Right hindlimb (tissue), 1 donor: Measurements from ENCODE around the gene ITPR2.

Experiments used
- DNase-seq: peaks from one replicate; pipeline ENCODE4 v3.0.0-alpha.2; 2018

The ITPR2 gene

DNA sequence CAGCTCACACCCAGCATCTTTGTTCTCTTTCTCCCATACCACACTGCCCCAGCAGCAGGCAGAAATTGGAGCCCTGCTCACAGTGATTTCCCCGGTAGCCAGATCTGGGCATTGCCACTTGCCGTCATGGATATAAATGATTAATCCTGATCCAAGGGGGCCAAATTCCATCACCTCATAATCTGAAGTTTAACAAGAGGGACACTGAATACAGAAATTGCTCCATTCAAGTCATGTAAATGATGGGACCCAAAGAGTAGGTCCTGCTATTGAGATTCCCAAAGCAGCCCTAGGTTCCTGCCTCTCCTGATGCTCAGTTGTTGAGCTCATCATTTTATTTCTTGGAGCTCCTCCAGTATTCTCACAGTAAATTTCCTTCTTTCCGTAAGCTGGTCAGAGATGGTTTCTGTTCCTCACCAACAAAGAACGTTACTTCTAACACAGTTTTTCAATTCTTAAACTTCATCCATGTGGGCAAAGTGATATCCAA, 11.7 kb downstream of the ITPR2 start:
- no peak for DNase-seq

DNA sequence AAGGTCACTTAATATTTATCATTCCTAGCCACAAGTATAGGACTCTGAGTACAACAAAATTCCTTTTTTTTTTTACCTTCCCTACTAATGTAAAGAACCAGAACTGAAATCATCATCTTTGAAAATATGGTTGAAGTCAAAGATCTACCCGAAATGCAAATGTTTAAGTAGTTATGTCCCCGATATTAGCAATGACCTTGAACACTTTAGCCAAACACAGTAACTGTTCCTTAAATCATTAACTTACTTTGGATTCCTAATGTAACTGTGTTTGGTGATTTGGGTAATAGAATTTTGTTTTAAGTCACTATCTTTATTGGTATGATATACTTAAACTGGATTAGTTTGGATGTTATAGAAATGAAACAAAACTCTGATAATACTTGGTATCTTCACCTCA, 14.4 kb downstream of the ITPR2 start:
- DNase-seq = no peak

DNA sequence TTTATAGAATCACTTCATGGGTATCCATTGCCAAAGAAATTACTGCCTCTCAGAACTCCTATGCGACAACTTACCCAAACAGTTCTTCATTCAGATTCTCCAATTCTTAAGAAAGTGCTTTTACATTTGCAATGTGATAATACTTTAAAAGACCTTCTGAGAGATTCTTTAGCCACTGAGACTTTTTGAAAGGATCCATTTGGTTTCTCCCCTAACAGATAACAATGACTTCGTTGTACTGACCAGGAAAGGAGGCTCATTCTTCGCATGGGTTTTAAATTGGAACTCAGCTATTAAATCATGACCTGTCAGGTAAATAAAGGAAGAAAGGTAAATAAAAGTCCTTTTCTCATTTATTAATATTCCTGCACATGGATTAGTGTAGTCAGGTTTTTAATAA, 14.8 kb downstream of the ITPR2 start:
- DNase-seq = no peak

DNA sequence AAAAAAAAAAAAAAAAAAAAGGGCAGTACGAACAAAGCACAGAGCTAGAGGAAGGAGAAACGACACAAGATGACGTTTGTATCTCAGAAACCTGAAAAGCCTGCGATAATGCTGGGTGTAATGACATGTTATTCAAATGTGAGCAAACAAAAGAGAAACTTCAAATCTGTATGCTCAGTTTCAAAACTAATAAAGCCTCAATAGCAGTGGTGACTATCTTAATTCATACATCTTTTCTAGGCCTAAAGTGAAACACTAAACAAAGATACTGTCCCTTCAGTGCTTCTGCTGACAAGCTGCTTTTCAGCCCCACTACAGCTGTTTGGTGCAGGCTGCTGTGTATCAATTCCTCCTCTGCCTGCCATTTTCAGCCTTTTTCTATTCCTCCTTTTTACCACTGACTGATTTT, 15.8 kb downstream of the ITPR2 start:
- DNase-seq = no peak

GRCh38 chr12:26813812-26814211, 19.2 kb downstream of the ITPR2 start:
- no peak for DNase-seq

DNA sequence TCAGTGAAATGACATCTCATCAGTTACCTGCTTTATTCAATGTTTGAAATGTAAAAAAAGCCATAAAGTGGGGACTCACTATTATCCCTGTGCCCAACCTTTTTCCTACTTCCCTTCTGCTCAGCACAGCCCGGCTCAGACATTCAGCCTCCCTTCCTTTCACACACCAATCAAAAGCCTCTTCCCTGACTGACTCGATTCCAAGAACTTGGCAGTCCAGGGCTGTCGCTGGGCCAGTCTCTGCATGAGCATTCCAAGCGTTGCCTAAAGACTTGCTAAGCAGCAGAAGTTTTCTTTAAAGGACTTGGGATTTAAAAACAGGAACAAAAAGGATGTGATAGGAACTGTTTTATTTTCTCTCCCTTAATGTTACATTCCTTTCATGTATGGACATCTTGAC, 22.7 kb downstream of the ITPR2 start:
- peak; percentile 75 for DNase-seq

GRCh38 chr12:26809611-26810285, 23.2 kb downstream of the ITPR2 start:
- no peak for DNase-seq

- no peak for DNase-seq
These were observed 24.1 kb downstream of the ITPR2 start for GRCh38 chr12:26808766-26809476.

DNA sequence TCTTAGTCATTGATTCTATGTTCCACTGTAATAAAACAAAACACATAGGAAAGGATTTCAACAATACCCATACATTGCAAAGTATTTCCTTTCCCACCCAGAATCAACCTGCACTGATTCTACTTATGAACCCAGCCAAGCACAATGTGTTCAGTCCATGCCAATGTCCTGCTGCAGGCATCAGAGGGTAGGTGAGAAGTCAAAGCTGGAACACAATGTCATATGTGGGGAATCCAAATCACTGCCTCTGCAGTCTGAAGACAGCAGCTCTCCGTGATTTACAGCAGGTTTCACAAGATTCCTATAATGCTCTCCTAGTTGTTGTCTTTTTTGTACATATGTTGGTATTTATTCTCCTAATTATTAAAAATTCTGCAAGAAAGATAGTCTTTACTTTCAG, 25.7 kb downstream of the ITPR2 start:
- no peak for DNase-seq

DNA sequence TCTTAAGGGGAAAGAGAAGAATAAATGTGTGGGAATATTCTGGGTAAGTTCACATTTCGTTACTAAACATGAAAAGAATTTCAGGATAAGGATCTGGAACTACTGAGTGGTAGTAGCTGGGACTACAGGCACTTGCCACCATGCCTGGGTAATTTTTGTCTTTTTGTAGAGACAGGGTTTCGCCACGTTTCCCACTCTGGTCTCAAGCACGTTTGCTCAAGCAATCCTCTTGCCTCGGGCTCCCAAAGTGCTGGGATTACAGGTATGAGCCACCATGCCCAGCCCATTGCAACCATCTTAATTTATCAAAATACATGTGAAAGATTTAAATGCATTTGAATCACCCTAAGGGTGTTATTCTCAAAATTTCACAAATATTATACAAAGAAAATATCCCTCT, 26.4 kb downstream of the ITPR2 start:
- no peak for DNase-seq

DNA sequence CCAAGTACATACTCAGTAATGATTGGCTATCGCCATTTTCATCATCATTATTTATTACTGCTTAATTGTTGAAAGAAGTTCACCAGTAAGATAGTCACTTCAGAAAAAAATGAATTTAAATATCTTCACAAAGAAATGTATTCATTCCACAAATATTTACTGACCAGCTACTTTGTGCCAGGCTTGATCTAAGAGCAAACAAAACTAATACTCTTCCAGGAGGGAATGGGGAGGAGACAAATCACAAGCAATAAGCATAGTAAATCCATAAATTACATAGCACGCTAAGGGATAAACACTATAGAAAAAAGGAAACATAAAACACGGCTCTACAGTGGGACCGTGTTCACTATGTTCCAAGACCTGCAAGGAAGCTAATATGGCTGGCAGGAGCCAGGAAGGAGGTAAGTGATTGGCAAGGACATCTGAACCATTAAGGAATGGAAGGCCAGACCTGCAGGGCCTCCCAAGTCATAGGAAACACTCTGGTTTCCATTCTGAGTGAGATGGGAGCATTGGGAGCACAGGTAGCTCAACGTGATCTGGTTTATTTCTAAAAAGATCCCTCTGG, 27.5 kb downstream of the ITPR2 start:
- no peak for DNase-seq

GRCh38 chr12:26803552-26803951, 29.4 kb downstream of the ITPR2 start:
- DNase-seq = no peak

DNA sequence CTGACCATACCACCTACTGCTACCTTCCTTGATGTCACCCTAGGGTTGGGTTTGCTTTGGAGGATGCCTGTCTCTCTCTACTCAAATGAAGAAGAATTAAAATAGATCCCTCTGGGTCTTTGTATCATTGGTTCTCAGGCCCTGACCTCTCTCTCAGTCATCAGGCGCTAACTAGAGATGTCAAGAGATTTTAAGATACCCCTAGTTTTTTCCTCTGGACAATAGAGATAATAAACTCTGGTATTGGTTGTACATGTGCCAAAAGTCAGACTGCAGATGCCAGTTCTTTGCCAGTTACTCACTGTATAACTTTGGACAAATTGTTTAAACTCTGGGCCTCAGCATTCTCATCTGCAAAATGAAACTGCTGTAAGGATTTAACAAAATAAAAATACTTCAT, 31.5 kb downstream of the ITPR2 start:
- no peak for DNase-seq

DNA sequence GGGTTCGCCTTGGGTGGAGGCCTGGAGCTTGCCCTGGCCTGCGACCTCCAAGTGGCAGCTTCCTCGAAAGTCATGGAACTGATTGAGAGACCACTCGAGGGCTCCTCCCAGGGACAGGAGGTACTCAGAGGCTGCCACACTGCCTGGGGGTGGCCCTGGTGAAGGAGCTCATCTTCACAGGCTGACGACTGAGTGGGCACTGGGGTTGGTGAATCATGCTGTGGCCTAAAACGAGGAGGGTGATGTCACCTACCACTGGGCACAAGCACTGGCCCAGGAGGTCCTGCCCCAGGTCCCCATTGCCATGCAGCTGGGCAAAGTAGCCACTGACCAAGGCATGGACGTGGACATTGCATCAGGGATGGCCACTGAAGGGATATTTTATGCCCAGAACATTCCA, 32.1 kb downstream of the ITPR2 start:
- no peak for DNase-seq

- no peak for DNase-seq
These were observed 32.6 kb downstream of the ITPR2 start for GRCh38 chr12:26800347-26800746.

GRCh38 chr12:26799741-26800140, 33.3 kb downstream of the ITPR2 start:
- DNase-seq = no peak

DNA sequence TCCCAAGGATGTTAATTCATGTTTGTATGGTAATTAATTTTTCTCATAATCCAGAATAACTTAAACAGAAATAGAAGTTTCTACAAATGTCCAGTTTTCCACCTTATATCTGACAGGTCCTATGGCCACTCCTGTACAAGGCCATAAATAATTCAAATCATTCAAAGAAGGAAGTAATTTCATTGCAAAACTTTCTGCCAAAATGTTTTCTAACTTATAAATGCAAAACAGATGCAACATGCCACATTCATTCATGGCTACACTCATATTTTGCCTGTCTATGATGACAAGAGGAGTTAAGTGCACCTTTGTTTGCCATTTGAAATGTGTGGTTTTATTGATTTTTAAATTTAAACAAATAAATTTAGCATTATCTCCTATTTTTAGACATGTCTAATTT, 34.4 kb downstream of the ITPR2 start:
- DNase-seq = no peak

DNA sequence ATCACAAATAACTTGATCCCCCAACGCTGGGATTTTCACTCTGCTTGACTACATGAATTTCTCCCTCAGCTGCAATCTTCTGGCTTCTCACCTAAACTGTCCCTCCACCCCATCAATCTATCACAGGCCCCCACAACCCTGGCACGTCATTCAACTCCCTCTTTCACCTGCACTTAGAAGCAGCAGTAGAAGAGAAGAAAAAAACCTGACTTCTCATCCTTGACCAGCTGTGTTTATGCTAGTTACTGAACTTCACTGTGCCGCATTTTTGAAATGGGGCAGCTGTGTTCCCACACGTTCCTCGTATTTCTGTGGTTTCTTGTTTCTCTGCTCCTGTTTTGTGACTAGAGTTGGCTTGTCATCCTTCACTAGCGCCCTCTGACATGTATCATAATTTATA, 35.0 kb downstream of the ITPR2 start:
- DNase-seq = peak; percentile 24

DNA sequence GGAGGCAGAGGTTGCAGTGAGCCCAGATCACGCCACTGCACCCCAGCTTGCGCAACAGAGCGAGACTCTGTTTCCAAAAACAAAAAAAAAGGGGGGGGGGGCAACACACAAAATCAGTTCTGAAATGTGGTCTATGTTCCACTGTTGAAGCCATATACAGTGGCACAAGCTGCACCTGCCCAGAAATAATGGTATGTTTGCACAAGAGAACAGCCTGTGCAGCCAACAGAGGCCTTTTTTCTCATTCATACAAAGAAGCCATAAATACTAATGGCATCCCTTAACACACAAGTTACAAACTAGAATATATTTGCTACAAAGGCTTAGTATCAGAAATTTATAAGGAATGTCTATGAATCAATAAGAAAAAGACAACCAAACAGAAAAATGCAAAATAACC, 37.1 kb downstream of the ITPR2 start:
- DNase-seq = no peak

GRCh38 chr12:26791301-26791791, 41.6 kb downstream of the ITPR2 start:
- DNase-seq = no peak

GRCh38 chr12:26790645-26790994, 42.4 kb downstream of the ITPR2 start:
- DNase-seq = no peak

- DNase-seq = no peak
These were observed 43.0 kb downstream of the ITPR2 start for GRCh38 chr12:26789731-26790644.

DNA sequence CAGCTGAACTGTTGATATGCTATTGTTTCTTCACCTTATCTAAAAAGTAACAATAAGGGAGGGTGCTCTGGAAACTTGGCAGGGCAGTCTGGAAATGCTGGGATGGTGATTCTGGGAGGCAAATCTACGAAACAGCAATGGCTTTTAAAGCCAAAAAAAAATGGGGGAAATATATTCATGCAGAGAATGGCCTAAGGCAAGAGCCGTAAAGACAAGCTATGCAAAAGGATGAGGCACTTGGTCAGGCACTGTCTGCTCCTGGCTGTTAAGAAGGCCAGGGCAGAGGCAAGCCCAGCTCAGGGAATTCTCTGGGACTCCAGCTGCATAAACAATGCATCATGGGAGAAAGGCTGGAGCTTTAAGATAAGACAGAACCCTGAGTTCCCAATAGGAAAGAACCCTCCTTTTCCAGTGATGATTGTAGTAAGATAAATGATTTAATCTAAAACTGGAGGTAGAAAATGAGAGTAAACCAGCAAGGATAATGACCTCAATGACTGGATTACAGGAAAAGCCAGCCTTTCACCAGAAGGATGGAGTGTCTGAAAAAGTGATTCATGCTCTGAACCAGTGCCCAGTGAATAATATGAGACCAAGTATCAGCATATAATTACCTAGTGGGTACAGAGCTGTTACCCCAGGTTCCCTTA, 46.0 kb downstream of the ITPR2 start:
- DNase-seq = no peak
